ENCODE results near the gene GNAQ. TPM values are rescaled to one million over a fixed set of nuclear protein-coding genes. Genes with fewer than 3 reads are reported as not detected.

GNAQ gene
- total and polyA plus RNA-seq, 2 of the 13 experiments (the other 11 are each of a cell fraction or from before 2014, with no cell fraction given) = 16.5 to 17.7 TPM

DNA sequence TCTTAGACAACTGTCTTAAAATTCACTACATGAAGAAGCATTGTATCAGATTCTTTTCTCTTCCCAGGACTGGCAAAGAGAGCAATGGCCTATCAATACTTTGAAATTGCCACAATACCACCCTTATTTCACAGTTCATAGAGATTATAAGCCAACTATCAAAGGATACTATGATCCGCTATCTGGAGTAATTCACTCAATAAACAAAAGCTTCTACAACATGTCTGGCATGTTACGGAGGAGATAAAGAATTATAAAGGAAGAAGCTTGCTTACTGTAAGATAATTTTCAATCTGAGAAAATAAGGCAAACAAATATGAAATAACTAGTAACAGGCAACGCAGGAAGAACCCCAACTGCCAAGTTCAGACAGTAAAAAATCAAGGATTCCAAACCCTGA is 114.8 kb downstream of the GNAQ start:
- Histone ChIP-seq H3K9ac (ENCODE audit: insufficient read depth, low read depth, low read length) (no peak overlapping the region), H3K27me3 (ENCODE audit: control insufficient read depth in 1 of 2, insufficient read depth in 2 of 2, low read length in 2 of 2) (no peaks in the 10 kb centered on the region), H3K9me3 (ENCODE audit: low read length) (no peaks in the 10 kb centered on the region), H3K79me2 (ENCODE audit: insufficient read depth, low read length) (no peaks in the 10 kb centered on the region), H4K20me1 (ENCODE audit: insufficient read depth, low read length) (no peaks in the 10 kb centered on the region), H3K36me3 (replicated peaks in 1 of 2; ENCODE audit: control insufficient read depth in 1 of 2, insufficient read depth in 2 of 2, low read length in 2 of 2) (peaks cover 0 to 26% of the 10 kb centered on the region in 2 experiments; a peak in 3 of 5 replicates), H2AFZ (ENCODE audit: low read length) (no peak overlapping the region), H3K27ac (ENCODE audit: extremely low read length, insufficient read depth, low read length) (no peak overlapping the region), H3K4me2 (ENCODE audit: low read depth, low read length) (no peak overlapping the region), H3K4me1 (ENCODE audit: insufficient read depth, low read length) (no peaks in the 10 kb centered on the region), H3K4me3 (replicated peaks in 1 of 3; ENCODE audit: insufficient read depth in 1 of 3, low read depth in 2 of 3, low read length in 3 of 3) (no peak overlapping the region)
- no peak for ATAC-seq
- DNase-seq (ENCODE audit: low spot score) = no peak
- POLR2A ChIA-PET = no interaction called here
- no TSS peak for BruUV-seq (replicated peaks)
- intact Hi-C loops (cut with micrococcal nuclease; ENCODE audit: unreplicated experiment) (no loop called here), in situ Hi-C loops (cut with HindIII; ENCODE audit: extremely low pct_ligation_motif_present, low pct_unique_long_range_greater_than_20kb) (no loop called here)
- TF ChIP-seq ZNF335 (CRISPR knock-in tag; IDR thresholded peaks at IDR 0.05) (no peak), TBL1XR1 (IDR thresholded peaks at IDR 0.05; ENCODE audit: borderline replicate concordance, low read length, partially characterized antibody) (no peak), NBN (conservative IDR thresholded peaks at IDR 0.05) (no peak)
- TF ChIP-seq, protein P1, sequence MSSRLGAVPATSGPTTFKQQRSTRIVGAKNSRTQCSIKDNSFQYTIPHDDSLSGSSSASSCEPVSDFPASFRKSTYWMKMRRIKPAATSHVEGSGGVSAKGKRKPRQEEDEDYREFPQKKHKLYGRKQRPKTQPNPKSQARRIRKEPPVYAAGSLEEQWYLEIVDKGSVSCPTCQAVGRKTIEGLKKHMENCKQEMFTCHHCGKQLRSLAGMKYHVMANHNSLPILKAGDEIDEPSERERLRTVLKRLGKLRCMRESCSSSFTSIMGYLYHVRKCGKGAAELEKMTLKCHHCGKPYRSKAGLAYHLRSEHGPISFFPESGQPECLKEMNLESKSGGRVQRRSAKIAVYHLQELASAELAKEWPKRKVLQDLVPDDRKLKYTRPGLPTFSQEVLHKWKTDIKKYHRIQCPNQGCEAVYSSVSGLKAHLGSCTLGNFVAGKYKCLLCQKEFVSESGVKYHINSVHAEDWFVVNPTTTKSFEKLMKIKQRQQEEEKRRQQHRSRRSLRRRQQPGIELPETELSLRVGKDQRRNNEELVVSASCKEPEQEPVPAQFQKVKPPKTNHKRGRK (CRISPR knock-in tag; IDR thresholded peaks at IDR 0.05) = no peak
- TF ChIP-seq, protein P2, sequence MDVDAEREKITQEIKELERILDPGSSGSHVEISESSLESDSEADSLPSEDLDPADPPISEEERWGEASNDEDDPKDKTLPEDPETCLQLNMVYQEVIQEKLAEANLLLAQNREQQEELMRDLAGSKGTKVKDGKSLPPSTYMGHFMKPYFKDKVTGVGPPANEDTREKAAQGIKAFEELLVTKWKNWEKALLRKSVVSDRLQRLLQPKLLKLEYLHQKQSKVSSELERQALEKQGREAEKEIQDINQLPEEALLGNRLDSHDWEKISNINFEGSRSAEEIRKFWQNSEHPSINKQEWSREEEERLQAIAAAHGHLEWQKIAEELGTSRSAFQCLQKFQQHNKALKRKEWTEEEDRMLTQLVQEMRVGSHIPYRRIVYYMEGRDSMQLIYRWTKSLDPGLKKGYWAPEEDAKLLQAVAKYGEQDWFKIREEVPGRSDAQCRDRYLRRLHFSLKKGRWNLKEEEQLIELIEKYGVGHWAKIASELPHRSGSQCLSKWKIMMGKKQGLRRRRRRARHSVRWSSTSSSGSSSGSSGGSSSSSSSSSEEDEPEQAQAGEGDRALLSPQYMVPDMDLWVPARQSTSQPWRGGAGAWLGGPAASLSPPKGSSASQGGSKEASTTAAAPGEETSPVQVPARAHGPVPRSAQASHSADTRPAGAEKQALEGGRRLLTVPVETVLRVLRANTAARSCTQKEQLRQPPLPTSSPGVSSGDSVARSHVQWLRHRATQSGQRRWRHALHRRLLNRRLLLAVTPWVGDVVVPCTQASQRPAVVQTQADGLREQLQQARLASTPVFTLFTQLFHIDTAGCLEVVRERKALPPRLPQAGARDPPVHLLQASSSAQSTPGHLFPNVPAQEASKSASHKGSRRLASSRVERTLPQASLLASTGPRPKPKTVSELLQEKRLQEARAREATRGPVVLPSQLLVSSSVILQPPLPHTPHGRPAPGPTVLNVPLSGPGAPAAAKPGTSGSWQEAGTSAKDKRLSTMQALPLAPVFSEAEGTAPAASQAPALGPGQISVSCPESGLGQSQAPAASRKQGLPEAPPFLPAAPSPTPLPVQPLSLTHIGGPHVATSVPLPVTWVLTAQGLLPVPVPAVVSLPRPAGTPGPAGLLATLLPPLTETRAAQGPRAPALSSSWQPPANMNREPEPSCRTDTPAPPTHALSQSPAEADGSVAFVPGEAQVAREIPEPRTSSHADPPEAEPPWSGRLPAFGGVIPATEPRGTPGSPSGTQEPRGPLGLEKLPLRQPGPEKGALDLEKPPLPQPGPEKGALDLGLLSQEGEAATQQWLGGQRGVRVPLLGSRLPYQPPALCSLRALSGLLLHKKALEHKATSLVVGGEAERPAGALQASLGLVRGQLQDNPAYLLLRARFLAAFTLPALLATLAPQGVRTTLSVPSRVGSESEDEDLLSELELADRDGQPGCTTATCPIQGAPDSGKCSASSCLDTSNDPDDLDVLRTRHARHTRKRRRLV (CRISPR knock-in tag; IDR thresholded peaks at IDR 0.05) = no peak
- FAIRE-seq = no peak
- WGBS (ENCODE audit: low lambda C conversion rate) = 97% methylated on average over 3 of the region's 3 CpGs
- CTCF ChIA-PET (ENCODE audit: low intra/inter-chr PET ratio, low total read pairs) = no interaction called here

Measured in HepG2 (cell line).